Mesenchymal stem cell (in vitro differentiated cells and primary cell): ENCODE data around the gene SPNS2.

Source experiments
- DNase-seq: peaks from one replicate; pipeline ENCODE4 v3.0.0-alpha.2; 2013
- H2AFZ ChIP-seq: one replicate; pipeline ENCODE4 v1.6.1; 2013; ENCODE audit warnings: low read depth, mild to moderate bottlenecking, control low read depth, inconsistent platforms, low read length, moderate library complexity
- H2AK5ac ChIP-seq: 2 replicates; pipeline ENCODE4 v1.6.1; 2013; ENCODE audit warnings: low read length, moderate library complexity, mild to moderate bottlenecking, inconsistent platforms; ENCODE audit not compliant: severe bottlenecking
- H2BK120ac ChIP-seq: one replicate; pipeline ENCODE4 v1.6.1; 2013; ENCODE audit warnings: low read depth, mild to moderate bottlenecking, inconsistent platforms, low read length, moderate library complexity
- H2BK12ac ChIP-seq, 2 experiments: one replicate each; pipeline ENCODE4 v1.6.1; 2013; ENCODE audit warnings: inconsistent platforms in 2 of 2, low read length in 2 of 2, mild to moderate bottlenecking in 2 of 2, moderate library complexity in 2 of 2, control low read depth in 1 of 2
- H2BK15ac ChIP-seq: one replicate; pipeline ENCODE4 v1.6.1; 2013; ENCODE audit warnings: mild to moderate bottlenecking, low read depth, inconsistent platforms; ENCODE audit not compliant: poor library complexity, severe bottlenecking
- H2BK5ac ChIP-seq: 2 replicates; pipeline ENCODE4 v1.6.1; 2013; ENCODE audit warnings: low read depth, mild to moderate bottlenecking, low read length, control low read depth, inconsistent platforms; ENCODE audit not compliant: poor library complexity, severe bottlenecking
- H3K14ac ChIP-seq, 2 experiments: one replicate each; pipeline ENCODE4 v1.6.1; 2013; ENCODE audit warnings: inconsistent platforms in 2 of 2, low read length in 2 of 2, control low read depth in 1 of 2, mild to moderate bottlenecking in 1 of 2, moderate library complexity in 1 of 2
- H3K18ac ChIP-seq, 2 experiments: one replicate each; pipeline ENCODE4 v1.6.1; 2013; ENCODE audit warnings: inconsistent platforms in 2 of 2, low read length in 2 of 2, control low read depth in 1 of 2, low read depth in 1 of 2, mild to moderate bottlenecking in 1 of 2
- H3K23ac ChIP-seq, 2 experiments: one replicate each; pipeline ENCODE4 v1.6.1; 2013; ENCODE audit warnings: inconsistent platforms in 2 of 2, low read length in 2 of 2, mild to moderate bottlenecking in 2 of 2, moderate library complexity in 2 of 2, control low read depth in 1 of 2
- H3K27ac ChIP-seq: 2 replicates; pipeline ENCODE4 v1.5.1; 2013; ENCODE audit warnings: mild to moderate bottlenecking, moderate library complexity, low read length, control low read depth, inconsistent platforms; ENCODE audit not compliant: poor library complexity, severe bottlenecking
- H3K27me3 ChIP-seq, 2 experiments: 2 replicates each; pipeline versions ENCODE4 v1.6.1 to v1.7.0; 2013; ENCODE audit warnings: low read length in 2 of 2, mild to moderate bottlenecking in 2 of 2, moderate library complexity in 2 of 2, control low read depth in 1 of 2, inconsistent platforms in 1 of 2; ENCODE audit not compliant: control insufficient read depth in 1 of 2, insufficient read depth in 1 of 2
- H3K36me3 ChIP-seq, 2 experiments: 2 replicates each; pipeline versions ENCODE4 v1.6.1 to v1.7.0; 2013; ENCODE audit warnings: low read length in 2 of 2, control low read depth in 1 of 2, inconsistent platforms in 1 of 2, low read depth in 1 of 2, mild to moderate bottlenecking in 1 of 2; ENCODE audit not compliant: insufficient read depth in 2 of 2, control insufficient read depth in 1 of 2
- H3K4ac ChIP-seq, 2 experiments: one replicate each; pipeline ENCODE4 v1.6.1; 2013; ENCODE audit warnings: inconsistent platforms in 2 of 2, low read length in 2 of 2, mild to moderate bottlenecking in 2 of 2, moderate library complexity in 2 of 2, control low read depth in 1 of 2, low read depth in 1 of 2
- H3K4me1 ChIP-seq: 2 replicates; pipeline ENCODE4 v1.6.1; 2013; ENCODE audit warnings: low read depth, low read length, control low read depth; ENCODE audit not compliant: control insufficient read depth, insufficient read depth
- H3K4me2 ChIP-seq: 2 replicates; pipeline ENCODE4 v1.6.1; 2013; ENCODE audit warnings: low read length, mild to moderate bottlenecking, inconsistent platforms; ENCODE audit not compliant: poor library complexity, severe bottlenecking
- H3K4me3 ChIP-seq, 2 experiments: 2 replicates each; pipeline versions ENCODE4 v1.5.1 to v1.7.0; 2013; ENCODE audit warnings: low read length in 2 of 2, mild to moderate bottlenecking in 2 of 2, control low read depth in 1 of 2, low read depth in 1 of 2; ENCODE audit not compliant: insufficient read depth in 1 of 2
- H3K79me1 ChIP-seq: replicated peaks from 2 replicates; pipeline ENCODE4 v1.6.1; 2013; ENCODE audit warnings: mild to moderate bottlenecking, control low read depth, low read length, inconsistent platforms; ENCODE audit not compliant: poor library complexity, severe bottlenecking
- H3K9ac ChIP-seq: 2 replicates; pipeline ENCODE4 v1.7.0; 2013; ENCODE audit warnings: mild to moderate bottlenecking, low read length, moderate library complexity
- H3K9me3 ChIP-seq: 2 replicates; pipeline ENCODE4 v1.7.0; 2013; ENCODE audit warnings: mild to moderate bottlenecking, low read length; ENCODE audit not compliant: control insufficient read depth
- H4K8ac ChIP-seq: one replicate; pipeline ENCODE4 v1.6.1; 2013; ENCODE audit warnings: inconsistent platforms, mild to moderate bottlenecking, low read length, moderate library complexity
- H4K91ac ChIP-seq: one replicate; pipeline ENCODE4 v1.6.1; 2013; ENCODE audit warnings: mild to moderate bottlenecking, low read length, inconsistent platforms
- WGBS: methylation state at CpG from one replicate; pipeline ENCODE4 v1.1.7; 2013; ENCODE audit warnings: mixed read lengths; 5-methylcytosine and 5-hydroxymethylcytosine counted together

SPNS2 gene

DNA sequence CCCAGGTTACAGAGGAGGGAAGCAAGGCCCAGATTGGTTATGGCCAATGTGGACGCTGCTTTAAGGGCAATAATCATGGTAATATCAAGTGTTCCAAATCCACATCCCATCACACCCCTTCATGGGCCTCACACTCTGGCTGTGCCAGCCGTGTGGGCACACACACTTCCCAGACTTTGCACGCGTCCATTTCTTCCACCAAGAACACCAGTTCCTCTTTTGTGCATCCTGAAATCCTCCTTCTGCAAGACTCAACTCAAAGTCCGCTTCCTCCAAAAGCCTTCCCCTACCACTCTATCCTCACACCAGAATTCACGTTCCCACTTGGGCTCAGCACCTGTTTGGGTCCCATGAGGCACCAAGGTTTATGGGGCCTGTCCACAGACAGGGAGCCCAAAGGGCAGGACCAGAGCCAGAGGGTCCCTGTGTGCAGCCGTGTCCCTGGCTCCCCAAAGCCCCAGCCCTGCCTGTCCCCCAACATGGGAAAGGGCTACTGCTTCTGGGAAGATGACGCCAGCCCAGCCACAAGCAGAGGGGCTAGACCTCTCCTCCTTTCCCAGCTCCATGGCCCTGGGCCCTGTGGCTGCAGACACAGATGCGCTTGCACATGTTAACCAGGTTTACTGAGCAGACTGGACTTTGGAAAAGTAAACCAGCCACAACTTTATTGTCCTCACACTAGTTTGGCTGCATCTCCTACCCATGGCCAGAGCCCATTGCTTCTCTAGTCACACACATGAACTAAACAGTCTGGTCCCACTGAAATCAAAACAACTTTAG is 44.7 kb upstream of the SPNS2 start:
- Histone ChIP-seq H2AK5ac (no peak overlapping the region), H3K36me3 (no peaks in the 10 kb centered on the region), H4K8ac (no peak overlapping the region), H3K4ac (no peak overlapping the region), H3K18ac (no peak overlapping the region), H2BK5ac (no peak overlapping the region), H3K23ac (no peak overlapping the region), H2AFZ (no peak overlapping the region), H3K9ac (no peak overlapping the region), H3K79me1 (no peaks in the 10 kb centered on the region), H4K91ac (no peak overlapping the region), H3K4me3 (no peak overlapping the region), H3K4me2 (no peak overlapping the region), H2BK15ac (no peak overlapping the region), H2BK12ac (no peak overlapping the region), H3K14ac (no peak overlapping the region), H3K9me3 (no peaks in the 10 kb centered on the region), H3K27me3 (peaks cover 28 to 35% of the 10 kb centered on the region in 2 experiments), H3K27ac (no peak overlapping the region), H2BK120ac (no peak overlapping the region), H3K4me1 (no peaks in the 10 kb centered on the region)
- WGBS, result 90% methylated on average over 9 of the region's 9 CpGs
- DNase-seq, result no peak

DNA sequence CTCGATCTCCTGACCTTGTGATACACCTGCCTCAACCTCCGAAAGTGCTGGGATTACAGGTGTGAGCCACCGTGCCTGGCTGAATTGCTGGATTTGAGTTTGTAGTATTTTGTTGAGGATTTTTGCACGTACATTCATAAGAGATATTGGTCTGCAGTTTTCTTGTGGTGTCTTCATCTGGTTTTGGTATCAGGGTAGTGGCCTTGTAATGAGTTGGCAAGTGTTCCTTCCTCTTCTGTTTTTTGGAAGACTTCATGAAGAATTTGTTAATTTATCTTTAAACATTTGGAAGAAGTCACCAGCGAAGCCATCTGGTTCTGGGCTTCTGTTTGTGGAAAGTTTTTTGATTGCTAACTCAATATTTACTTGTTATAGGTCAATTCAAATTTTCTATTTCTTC is 38.0 kb upstream of the SPNS2 start:
- no peak overlapping the region for H3K9ac ChIP-seq
- no peak overlapping the region for H3K4ac ChIP-seq
- no peak overlapping the region for H3K4me3 ChIP-seq
- WGBS, result 78% methylated on average over 4 of the region's 5 CpGs
- H3K18ac ChIP-seq, result no peak overlapping the region
- H4K8ac ChIP-seq, result no peak overlapping the region
- H3K9me3 ChIP-seq, result peaks cover 9% of the 10 kb centered on the region
- no peak overlapping the region for H2AK5ac ChIP-seq
- no peak overlapping the region for H2BK15ac ChIP-seq
- no peak overlapping the region for H2BK12ac ChIP-seq
- H3K36me3 ChIP-seq, result no peaks in the 10 kb centered on the region
- no peak overlapping the region for H2AFZ ChIP-seq
- H3K14ac ChIP-seq, result no peak overlapping the region
- no peak overlapping the region for H2BK5ac ChIP-seq
- H3K27ac ChIP-seq, result no peak overlapping the region
- H3K4me2 ChIP-seq, result no peak overlapping the region
- no peak overlapping the region for H4K91ac ChIP-seq
- H3K79me1 ChIP-seq, result no peaks in the 10 kb centered on the region
- H2BK120ac ChIP-seq, result no peak overlapping the region
- no peak for DNase-seq
- peaks cover 2 to 3% of the 10 kb centered on the region in 2 experiments for H3K27me3 ChIP-seq
- no peaks in the 10 kb centered on the region for H3K4me1 ChIP-seq
- H3K23ac ChIP-seq, result no peak overlapping the region

GRCh38 chr17:4463818-4464476 is 34.7 kb upstream of the SPNS2 start:
- no peak overlapping the region for H4K91ac ChIP-seq

DNA sequence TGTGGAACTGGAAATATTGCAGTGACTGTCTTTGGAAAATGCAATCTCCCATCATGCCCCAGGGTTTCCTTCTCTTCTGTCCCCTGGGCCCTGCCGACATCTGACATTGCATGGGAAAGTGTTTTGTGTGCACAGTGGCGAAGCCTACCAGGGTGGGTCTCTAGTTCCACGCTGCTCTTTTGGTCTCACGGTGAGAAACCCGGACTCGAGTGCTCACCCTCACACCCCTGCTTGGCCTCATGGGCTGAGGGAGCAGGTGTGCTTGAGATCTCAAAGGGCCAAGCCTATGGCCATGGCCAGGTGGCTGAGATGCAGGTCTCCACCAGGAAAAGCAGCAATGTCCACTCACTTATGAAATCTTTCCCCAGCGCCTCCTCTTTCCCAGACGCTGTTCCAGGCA is 32.9 kb upstream of the SPNS2 start:
- Histone ChIP-seq H3K14ac (peak overlapping the region in 1 of 2 experiments; percentile 12), H4K91ac (no peak overlapping the region), H3K4ac (no peak overlapping the region), H2BK120ac (no peak overlapping the region), H2BK15ac (no peak overlapping the region), H3K4me1 (no peaks in the 10 kb centered on the region), H3K36me3 (no peaks in the 10 kb centered on the region), H3K27me3 (peaks cover 0 to 23% of the 10 kb centered on the region in 2 experiments), H3K79me1 (no peaks in the 10 kb centered on the region), H3K4me2 (no peak overlapping the region), H2BK5ac (no peak overlapping the region), H2AFZ (no peak overlapping the region), H3K18ac (no peak overlapping the region), H3K9ac (no peak overlapping the region), H3K4me3 (no peak overlapping the region), H4K8ac (no peak overlapping the region), H3K27ac (no peak overlapping the region), H2AK5ac (no peak overlapping the region), H3K23ac (no peak overlapping the region), H2BK12ac (no peak overlapping the region), H3K9me3 (peaks cover 3% of the 10 kb centered on the region)
- WGBS, result 96% methylated on average over 7 of the region's 8 CpGs
- no peak for DNase-seq

More at GRCh38 chr17:4463818-4464476, 34.7 kb upstream of the SPNS2 start:
- H4K8ac ChIP-seq, result no peak overlapping the region
- H3K9ac ChIP-seq, result no peak overlapping the region
- H3K4ac ChIP-seq, result no peak overlapping the region
- H3K27me3 ChIP-seq, result peaks cover 0 to 19% of the 10 kb centered on the region in 2 experiments
- peaks cover 9% of the 10 kb centered on the region for H3K9me3 ChIP-seq
- no peak overlapping the region for H3K4me3 ChIP-seq
- H2BK12ac ChIP-seq, result no peak overlapping the region
- DNase-seq, result no peak
- no peaks in the 10 kb centered on the region for H3K4me1 ChIP-seq
- no peak overlapping the region for H2AK5ac ChIP-seq
- 79% methylated on average over 10 of the region's 10 CpGs for WGBS
- no peak overlapping the region for H2BK120ac ChIP-seq
- H3K23ac ChIP-seq, result no peak overlapping the region
- no peak overlapping the region for H3K14ac ChIP-seq
- H3K79me1 ChIP-seq, result no peaks in the 10 kb centered on the region
- no peak overlapping the region for H3K18ac ChIP-seq
- H3K4me2 ChIP-seq, result no peak overlapping the region
- no peak overlapping the region for H2BK15ac ChIP-seq
- H3K27ac ChIP-seq, result no peak overlapping the region
- no peak overlapping the region for H2BK5ac ChIP-seq
- no peak overlapping the region for H2AFZ ChIP-seq
- H3K36me3 ChIP-seq, result no peaks in the 10 kb centered on the region
